AG09319 (cell line): ENCODE measurements around the gene ARHGEF28.

ENCODE experiments used
- DNase-seq: peaks from one replicate; pipeline ENCODE4 v3.0.0-alpha.2; 2010; ENCODE audit warnings: low read depth; ENCODE audit errors: extremely low read depth
- CTCF ChIP-seq: IDR thresholded peaks from 2 replicates; pipeline ENCODE4 v1.5.1; 2011; ENCODE audit warnings: low read depth, mild to moderate bottlenecking, inconsistent platforms, low read length, moderate library complexity

ARHGEF28 gene

DNA sequence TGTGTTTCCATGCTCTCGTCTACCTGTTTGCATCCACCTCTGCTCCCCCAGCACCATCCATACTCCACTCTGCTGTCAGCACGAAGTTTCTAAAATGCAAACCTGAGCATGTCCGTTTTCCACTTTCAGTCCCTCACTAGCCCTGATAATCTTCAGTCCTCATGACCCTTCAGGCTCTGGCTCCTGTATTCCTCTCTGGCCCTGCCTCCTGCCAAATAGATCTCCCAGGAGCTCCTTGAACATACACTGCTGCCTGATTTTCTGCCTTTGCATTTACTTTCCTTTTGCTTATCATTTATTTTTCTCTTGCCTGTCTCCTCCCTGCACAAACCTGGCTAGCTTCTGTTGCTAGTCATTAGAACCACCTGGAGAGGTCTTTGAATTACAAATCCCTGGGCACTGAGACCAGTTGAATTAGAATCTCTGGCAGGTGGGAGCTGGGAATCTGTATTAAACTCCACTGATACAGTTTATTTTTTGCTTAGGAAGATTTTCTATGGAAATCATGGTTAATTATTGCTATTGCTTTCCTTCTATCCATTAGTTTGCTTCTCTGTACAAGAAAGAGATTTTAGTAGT lies 18.5 kb downstream of the ARHGEF28 start:
- DNase-seq: no peak
- no peak for TF ChIP-seq CTCF

DNA sequence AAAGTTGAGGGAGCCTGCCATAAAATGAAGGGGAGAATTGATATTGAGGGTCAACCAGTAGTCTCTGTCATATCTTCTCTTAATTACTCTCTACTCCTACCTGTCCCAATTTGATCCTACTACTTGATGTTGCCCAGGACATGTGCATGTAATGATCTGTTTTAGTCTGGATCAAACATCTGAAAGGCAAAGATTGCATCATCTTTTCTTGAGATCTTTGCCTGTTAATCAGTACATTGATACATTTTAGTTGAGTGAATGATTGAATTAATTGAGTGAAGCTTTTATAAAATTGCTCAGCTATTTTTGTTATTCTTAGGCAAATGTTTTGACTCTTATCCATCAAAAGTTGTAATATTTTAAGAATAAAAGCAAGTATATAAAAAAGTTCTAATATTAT lies 21.7 kb downstream of the ARHGEF28 start:
- TF ChIP-seq CTCF: no peak
- no peak for DNase-seq

GRCh38 chr5:73648515-73648914 lies 22.5 kb downstream of the ARHGEF28 start:
- TF ChIP-seq CTCF: no peak
- DNase-seq: no peak

- no peak for TF ChIP-seq CTCF
These were observed 23.9 kb downstream of the ARHGEF28 start for GRCh38 chr5:73649926-73650325.

DNA sequence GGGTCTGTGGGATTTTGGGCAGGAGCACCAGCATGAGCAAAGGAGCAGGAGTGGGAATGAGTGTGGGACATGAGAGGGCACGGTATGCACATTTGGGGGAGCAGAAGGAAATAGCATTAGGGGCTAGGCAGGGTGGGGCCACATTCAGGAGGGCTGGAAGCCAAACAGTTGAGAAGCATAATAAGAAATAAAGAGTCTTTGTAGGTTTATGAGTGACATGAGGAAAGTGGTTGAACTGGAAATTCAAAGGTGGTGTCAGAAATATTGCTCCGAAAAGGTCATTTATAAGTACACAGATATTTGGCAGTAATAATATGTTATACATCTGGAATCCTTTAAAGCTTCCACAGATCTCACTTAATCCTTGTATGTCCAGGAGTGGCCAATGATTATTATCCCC lies 26.4 kb downstream of the ARHGEF28 start:
- DNase-seq: no peak
- no peak for TF ChIP-seq CTCF

More at GRCh38 chr5:73649926-73650325, 23.9 kb downstream of the ARHGEF28 start:
- no peak for DNase-seq

DNA sequence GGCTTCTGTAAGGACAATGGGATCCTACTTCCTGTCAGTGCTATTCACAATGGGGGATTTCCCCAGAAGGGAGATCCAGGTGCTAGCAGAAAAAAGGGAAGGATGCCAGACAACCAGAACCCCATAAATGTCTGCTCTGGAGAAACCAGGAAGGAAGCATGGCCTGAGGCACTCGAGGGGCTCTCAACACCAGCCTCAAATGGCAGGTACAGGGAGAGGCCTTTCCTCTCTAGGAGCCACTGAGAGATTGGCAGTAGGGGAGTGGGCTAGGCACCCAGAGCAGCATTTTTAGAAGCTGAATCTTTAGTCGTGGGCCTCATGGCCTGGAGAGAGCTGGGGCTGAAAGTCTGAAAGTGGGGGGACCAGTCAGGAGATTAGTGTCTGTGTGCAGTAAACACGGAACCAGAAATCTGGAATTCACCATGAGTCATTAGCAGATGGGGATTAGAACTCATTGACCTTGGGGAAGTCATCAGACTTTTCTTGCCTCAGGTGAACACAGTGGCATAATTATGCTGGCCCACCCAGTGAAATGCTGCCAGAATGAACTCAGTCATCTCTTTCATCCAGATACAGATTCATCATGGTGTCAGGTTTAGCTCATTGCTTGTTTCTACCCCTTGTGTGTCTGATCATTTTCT lies 28.3 kb downstream of the ARHGEF28 start:
- TF ChIP-seq CTCF: no peak
- DNase-seq: no peak

- DNase-seq: no peak
- no peak; the same call in 1 of the 2 replicates for TF ChIP-seq CTCF
These were observed 28.9 kb downstream of the ARHGEF28 start for GRCh38 chr5:73654819-73655318.
